Astrocyte (in vitro differentiated cells and primary cell): ENCODE results near the gene MLH1. TPM values are rescaled to one million over a fixed set of nuclear protein-coding genes. Genes with fewer than 3 reads are reported as not detected.

Source experiments
- DNase-seq: peaks from one replicate; pipeline ENCODE4 v3.0.0-alpha.2; 2010; ENCODE audit warnings: low read depth
- FAIRE-seq: peaks from 2 replicates; lab custom pipeline; 2011; peaks lifted over from hg19 to GRCh38; lab: Jason Lieb, UNC
- H2AFZ ChIP-seq: 2 replicates; pipeline ENCODE4 v1.6.0; 2012; ENCODE audit warnings: low read depth, low read length, inconsistent platforms
- H3K27ac ChIP-seq: 2 replicates; pipeline ENCODE4 v1.5.1; 2011; ENCODE audit warnings: low read depth, low read length, inconsistent platforms
- H3K27me3 ChIP-seq: 2 replicates; pipeline ENCODE4 v1.6.0; 2011; ENCODE audit warnings: low read length, inconsistent platforms; ENCODE audit not compliant: insufficient read depth
- H3K36me3 ChIP-seq: 2 replicates; pipeline ENCODE4 v1.5.1; 2011; ENCODE audit warnings: low read length, inconsistent platforms; ENCODE audit not compliant: insufficient read depth
- H3K4me1 ChIP-seq: 2 replicates; pipeline ENCODE4 v1.5.1; 2011; ENCODE audit warnings: low read length, inconsistent platforms; ENCODE audit not compliant: insufficient read depth
- H3K4me2 ChIP-seq: 2 replicates; pipeline ENCODE4 v1.6.0; 2012; ENCODE audit warnings: low read length, inconsistent platforms
- H3K4me3 ChIP-seq: 2 replicates; pipeline ENCODE4 v1.5.1; 2011; ENCODE audit warnings: low read depth, mild to moderate bottlenecking, low read length, inconsistent platforms; ENCODE audit not compliant: insufficient read depth
- H3K79me2 ChIP-seq: 2 replicates; pipeline ENCODE4 v1.6.0; 2012; ENCODE audit warnings: mild to moderate bottlenecking, low read length, inconsistent platforms; ENCODE audit not compliant: insufficient read depth
- H3K9ac ChIP-seq: 2 replicates; pipeline ENCODE4 v1.6.0; 2012; ENCODE audit warnings: mild to moderate bottlenecking, low read length, inconsistent platforms
- H3K9me3 ChIP-seq: 2 replicates; pipeline ENCODE4 v1.5.1; 2012; ENCODE audit warnings: low read depth, mild to moderate bottlenecking, low read length, inconsistent platforms; ENCODE audit not compliant: insufficient read depth
- H4K20me1 ChIP-seq: 2 replicates; pipeline ENCODE4 v1.6.0; 2012; ENCODE audit warnings: low read length, inconsistent platforms; ENCODE audit not compliant: insufficient read depth
- H3K27ac Mint-ChIP-seq: one replicate; pipeline ENCODE4 v1.8.0; 2021; ENCODE audit warnings: mild to moderate bottlenecking, mixed read lengths; ENCODE audit not compliant: unreplicated experiment
- H3K27me3 Mint-ChIP-seq: one replicate; pipeline ENCODE4 v1.8.0; 2021; ENCODE audit warnings: low read depth, mixed read lengths; ENCODE audit not compliant: unreplicated experiment
- H3K36me3 Mint-ChIP-seq: one replicate; pipeline ENCODE4 v1.8.0; 2021; ENCODE audit warnings: low read depth, mixed read lengths; ENCODE audit not compliant: unreplicated experiment
- H3K4me1 Mint-ChIP-seq: one replicate; pipeline ENCODE4 v1.8.0; 2021; ENCODE audit warnings: low read depth, mixed read lengths; ENCODE audit not compliant: unreplicated experiment
- H3K4me3 Mint-ChIP-seq: one replicate; pipeline ENCODE4 v1.8.0; 2021; ENCODE audit warnings: mild to moderate bottlenecking, moderate library complexity, mixed read lengths; ENCODE audit not compliant: unreplicated experiment
- H3K9me3 Mint-ChIP-seq: one replicate; pipeline ENCODE4 v1.8.0; 2021; ENCODE audit warnings: mild to moderate bottlenecking, mixed read lengths; ENCODE audit not compliant: unreplicated experiment
- CTCF ChIP-seq: IDR thresholded peaks from 2 replicates; pipeline ENCODE4 v1.5.1; 2011; ENCODE audit warnings: low read depth, mild to moderate bottlenecking, inconsistent platforms, low read length, moderate library complexity; ENCODE audit not compliant: insufficient read depth
- EZH2 ChIP-seq: IDR thresholded peaks from 2 replicates; pipeline ENCODE4 v1.6.1; 2012; ENCODE audit warnings: mild to moderate bottlenecking, low read length, inconsistent platforms; ENCODE audit not compliant: insufficient read depth
- total RNA-seq: library from RNA; stranded (reverse); gene quantifications from 2 replicates; pipeline ENCODE4 v1.2.1, GENCODE V29; 2021

Gene MLH1
- total RNA-seq, 1 donor from 2014 or later = 32.0 TPM

GRCh38 chr3:37056826-37057225, 63.5 kb downstream of the MLH1 start:
- H3K9me3 ChIP-seq = no peaks in the 10 kb centered on the region
- H3K27me3 Mint-ChIP-seq = no peaks in the 10 kb centered on the region
- H3K36me3 Mint-ChIP-seq = peaks cover 34% of the 10 kb centered on the region
- no peak overlapping the region for H2AFZ ChIP-seq
- H3K4me3 ChIP-seq = no peak overlapping the region
- peaks cover 44% of the 10 kb centered on the region for H3K36me3 ChIP-seq
- peaks cover 6% of the 10 kb centered on the region for H3K4me1 ChIP-seq
- no peak overlapping the region for H3K27ac ChIP-seq
- no peak overlapping the region for H3K4me2 ChIP-seq
- H4K20me1 ChIP-seq = no peaks in the 10 kb centered on the region
- TF ChIP-seq EZH2 (no peak), CTCF (no peak)
- DNase-seq = no peak
- H3K79me2 ChIP-seq = no peaks in the 10 kb centered on the region
- H3K27me3 ChIP-seq = no peaks in the 10 kb centered on the region
- FAIRE-seq = no peak
- H3K27ac Mint-ChIP-seq = no peak overlapping the region
- H3K4me3 Mint-ChIP-seq = no peak overlapping the region
- no peaks in the 10 kb centered on the region for H3K9me3 Mint-ChIP-seq
- H3K9ac ChIP-seq = no peak overlapping the region
- H3K4me1 Mint-ChIP-seq = peaks cover 12% of the 10 kb centered on the region

- Histone ChIP-seq H3K27ac (no peak overlapping the region), H3K79me2 (no peaks in the 10 kb centered on the region), H3K27me3 (no peaks in the 10 kb centered on the region), H4K20me1 (no peaks in the 10 kb centered on the region), H3K36me3 (peaks cover 51% of the 10 kb centered on the region), H3K4me3 (no peak overlapping the region), H3K9ac (no peak overlapping the region), H3K4me2 (no peak overlapping the region), H3K9me3 (no peaks in the 10 kb centered on the region), H2AFZ (no peak overlapping the region), H3K4me1 (peaks cover 6% of the 10 kb centered on the region)
- no peaks in the 10 kb centered on the region for H3K27me3 Mint-ChIP-seq
- no peak for FAIRE-seq
- H3K27ac Mint-ChIP-seq = no peak overlapping the region
- peaks cover 36% of the 10 kb centered on the region for H3K36me3 Mint-ChIP-seq
- no peak overlapping the region for H3K4me3 Mint-ChIP-seq
- peaks cover 12% of the 10 kb centered on the region for H3K4me1 Mint-ChIP-seq
- TF ChIP-seq CTCF = no peak
- TF ChIP-seq EZH2 = no peak
- DNase-seq = no peak
- no peaks in the 10 kb centered on the region for H3K9me3 Mint-ChIP-seq
These were observed 64.8 kb downstream of the MLH1 start for GRCh38 chr3:37058117-37058516.

GRCh38 chr3:37064747-37065146, 71.4 kb downstream of the MLH1 start:
- Mint-ChIP-seq H3K9me3 (peaks cover 2% of the 10 kb centered on the region), H3K4me1 (peaks cover 13% of the 10 kb centered on the region), H3K27me3 (no peaks in the 10 kb centered on the region), H3K36me3 (peaks cover 28% of the 10 kb centered on the region), H3K4me3 (no peak overlapping the region), H3K27ac (no peak overlapping the region)
- no peaks in the 10 kb centered on the region for H3K79me2 ChIP-seq
- no peaks in the 10 kb centered on the region for H3K9me3 ChIP-seq
- H4K20me1 ChIP-seq = peaks cover 3% of the 10 kb centered on the region
- H3K4me2 ChIP-seq = no peak overlapping the region
- H3K27me3 ChIP-seq = no peaks in the 10 kb centered on the region
- FAIRE-seq (no peak), DNase-seq (peak; percentile 22)
- no peak overlapping the region for H2AFZ ChIP-seq
- H3K9ac ChIP-seq = no peak overlapping the region
- H3K36me3 ChIP-seq = peaks cover 32% of the 10 kb centered on the region
- peaks cover 4% of the 10 kb centered on the region for H3K4me1 ChIP-seq
- no peak overlapping the region for H3K4me3 ChIP-seq
- TF ChIP-seq CTCF = no peak
- no peak for TF ChIP-seq EZH2
- no peak overlapping the region for H3K27ac ChIP-seq
